Activated naive CD8-positive, alpha-beta T cell treated with anti-CD3 and anti-CD28 coated beads, Interleukin-2, amount 10 ng/mL, durations not matched to agents 7 days and 5 days (primary cell): ENCODE data around the gene LHFPL3. TPM values are rescaled to one million over a fixed set of nuclear protein-coding genes. Genes with fewer than 3 reads are reported as not detected.
"Not testable (repeated sequence)": the region's sequence is repeated elsewhere in the genome, so short reads cannot be mapped to it uniquely, and the experiment has no call there.

Experiments
- ATAC-seq: fragments of 150-1000 bp; cut with Tn5 transposase; one replicate; pipeline ENCODE4 v1.10.0; 2021; ENCODE audit warnings: low read depth, moderate library complexity
- POLR2A ChIA-PET: fragments of 350-600 bp; sonication (Branson Sonifier 250); formaldehyde crosslinking; loops from one replicate; lab custom pipeline; 2021; ENCODE audit warnings: antibody characterized with exemption; lab: Charles Lee
- DNase-seq: peaks from one replicate; pipeline ENCODE4 v3.0.0; 2021
- H3K27ac Mint-ChIP-seq: one replicate; pipeline ENCODE4 v1.8.0; 2022; ENCODE audit warnings: mild to moderate bottlenecking, mixed read lengths
- H3K27me3 Mint-ChIP-seq: one replicate; pipeline ENCODE4 v1.8.0; 2022; ENCODE audit warnings: mild to moderate bottlenecking, moderate library complexity, mixed read lengths
- H3K36me3 Mint-ChIP-seq: one replicate; pipeline ENCODE4 v1.8.0; 2021; ENCODE audit warnings: mild to moderate bottlenecking, mixed read lengths
- H3K4me1 Mint-ChIP-seq: one replicate; pipeline ENCODE4 v1.8.0; 2021; ENCODE audit warnings: mixed read lengths
- H3K4me3 Mint-ChIP-seq: one replicate; pipeline ENCODE4 v1.8.0; 2022; ENCODE audit warnings: mild to moderate bottlenecking, moderate library complexity, mixed read lengths
- H3K9me3 Mint-ChIP-seq: one replicate; pipeline ENCODE4 v1.8.0; 2021; ENCODE audit warnings: mixed read lengths
- total RNA-seq, 2 experiments: library from RNA; stranded (reverse); gene quantifications; one replicate each; pipeline ENCODE4 v1.2.3, GENCODE V29; 2021

LHFPL3 gene
- total RNA-seq, 2 experiments from 2014 or later = not detected

DNA sequence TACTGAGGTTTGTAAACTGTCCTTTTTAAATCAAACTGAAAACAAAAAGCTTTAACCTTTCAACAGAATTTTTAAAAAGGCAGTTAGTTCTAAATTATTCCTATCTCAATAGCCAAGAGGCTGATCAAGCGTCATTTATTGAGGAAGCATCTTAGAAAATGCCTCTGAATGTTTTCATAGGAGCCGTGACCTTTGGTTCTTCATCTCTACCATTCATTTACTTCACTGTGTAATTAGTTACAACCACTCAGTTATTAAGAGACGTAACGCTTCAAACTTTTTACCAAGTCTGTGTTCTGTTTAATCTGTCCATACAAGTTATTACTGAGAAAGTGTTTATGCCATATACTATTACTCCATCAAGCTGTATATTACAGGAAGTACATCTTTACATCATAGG is 578.2 kb downstream of the LHFPL3 start:
- no peak overlapping the region for H3K4me3 Mint-ChIP-seq
- ATAC-seq = no peak
- no peak for DNase-seq
- no peaks in the 10 kb centered on the region for H3K9me3 Mint-ChIP-seq
- H3K4me1 Mint-ChIP-seq = peaks cover 2% of the 10 kb centered on the region
- peaks cover 13% of the 10 kb centered on the region for H3K27me3 Mint-ChIP-seq
- no peaks in the 10 kb centered on the region for H3K36me3 Mint-ChIP-seq
- POLR2A ChIA-PET = no interaction called here
- H3K27ac Mint-ChIP-seq = no peak overlapping the region

DNA sequence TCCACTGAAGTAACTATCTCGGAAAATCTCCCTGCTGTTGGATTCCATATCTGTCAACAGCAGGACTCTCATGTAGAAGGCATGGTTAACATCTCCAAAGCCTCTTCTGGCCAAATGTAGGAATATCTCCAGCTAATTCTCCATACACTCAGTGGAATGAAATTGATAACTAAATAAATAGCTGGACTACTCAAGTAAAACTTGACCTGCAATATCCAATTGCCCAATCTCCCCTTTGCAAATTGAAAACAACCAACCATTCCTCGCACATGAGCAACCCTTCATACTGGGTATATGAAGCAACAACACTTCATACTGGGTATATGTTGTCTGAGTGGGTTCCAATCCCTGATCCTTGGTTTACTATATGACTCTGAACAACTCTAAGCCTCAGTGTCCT is 580.2 kb downstream of the LHFPL3 start:
- POLR2A ChIA-PET = no interaction called here
- H3K27me3 Mint-ChIP-seq = peaks cover 15% of the 10 kb centered on the region

DNA sequence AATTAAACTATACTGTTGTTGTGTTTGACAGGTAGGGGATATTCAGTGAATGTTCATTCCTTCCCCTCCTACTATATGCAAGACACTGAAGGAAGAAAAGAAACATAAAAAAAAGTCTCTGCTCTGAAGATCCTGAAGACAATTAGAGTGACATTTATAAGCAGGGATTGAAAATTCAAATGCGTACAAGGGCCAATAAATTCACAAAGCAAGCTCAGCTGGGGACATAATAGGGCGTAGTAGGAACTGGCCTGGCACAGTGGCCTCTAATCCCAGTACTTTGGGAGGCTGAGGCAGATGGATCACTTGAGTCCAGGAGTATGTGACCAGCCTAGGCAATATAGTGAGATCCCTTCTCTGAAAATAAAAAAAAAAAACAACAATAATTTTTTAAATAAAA is 580.7 kb downstream of the LHFPL3 start:
- no peaks in the 10 kb centered on the region for H3K9me3 Mint-ChIP-seq
- H3K27me3 Mint-ChIP-seq = peaks cover 15% of the 10 kb centered on the region
- ATAC-seq = no peak
- no peak for DNase-seq
- POLR2A ChIA-PET = no interaction called here
- H3K27ac Mint-ChIP-seq = no peak overlapping the region
- H3K4me1 Mint-ChIP-seq = peaks cover 2% of the 10 kb centered on the region
- no peak overlapping the region for H3K4me3 Mint-ChIP-seq
- no peaks in the 10 kb centered on the region for H3K36me3 Mint-ChIP-seq

More for the DNA sequence above, 580.2 kb downstream of the LHFPL3 start:
- Mint-ChIP-seq H3K4me3 (no peak overlapping the region), H3K36me3 (no peaks in the 10 kb centered on the region), H3K27ac (no peak overlapping the region), H3K9me3 (no peaks in the 10 kb centered on the region), H3K4me1 (peaks cover 2% of the 10 kb centered on the region)
- DNase-seq (no peak), ATAC-seq (no peak)

DNA sequence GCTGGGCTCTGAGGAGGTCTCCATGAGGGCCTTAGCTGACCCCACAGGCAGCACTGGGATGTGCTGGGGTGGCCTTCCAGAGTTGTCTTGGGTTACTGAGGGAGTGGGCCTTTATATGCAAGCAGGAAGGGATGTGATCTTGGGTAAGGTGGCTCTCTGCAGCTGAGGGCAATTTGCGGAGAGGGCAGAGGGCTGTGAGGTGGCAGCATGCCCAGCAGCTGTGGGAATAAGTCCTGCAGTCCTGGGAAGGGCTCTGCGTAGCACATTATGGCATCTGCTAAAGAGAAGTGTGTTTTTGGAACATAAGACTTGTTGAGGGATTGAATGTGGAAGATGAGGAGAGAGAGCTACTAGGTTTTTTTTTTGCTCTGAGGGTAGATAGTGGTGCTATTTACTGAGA is 586.0 kb downstream of the LHFPL3 start:
- H3K4me3 Mint-ChIP-seq = no peak overlapping the region
- ATAC-seq (no peak), DNase-seq (no peak)
- no peaks in the 10 kb centered on the region for H3K36me3 Mint-ChIP-seq
- H3K27ac Mint-ChIP-seq = no peak overlapping the region
- H3K4me1 Mint-ChIP-seq = peaks cover 2% of the 10 kb centered on the region
- peaks cover 14% of the 10 kb centered on the region for H3K27me3 Mint-ChIP-seq
- no peaks in the 10 kb centered on the region for H3K9me3 Mint-ChIP-seq
- POLR2A ChIA-PET = no interaction called here

DNA sequence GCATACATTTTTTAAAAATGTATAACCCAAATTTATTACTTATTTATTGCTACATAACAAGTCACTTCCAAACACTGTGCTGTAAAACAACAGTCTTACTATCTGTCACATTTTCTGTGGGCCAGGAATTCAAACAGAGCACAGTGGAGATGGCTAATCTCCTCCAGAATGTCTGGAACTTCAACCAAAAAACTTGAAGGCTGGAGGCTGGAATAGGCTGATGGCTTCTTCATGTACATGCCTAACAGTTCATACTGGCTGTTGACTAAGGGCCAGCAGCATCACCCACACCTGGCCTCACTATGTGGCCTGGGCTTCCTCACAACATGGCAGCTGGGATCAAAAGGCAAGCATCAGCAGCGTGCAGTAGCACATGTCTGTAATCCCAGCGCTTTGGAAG is 593.2 kb downstream of the LHFPL3 start:
- Mint-ChIP-seq H3K36me3 (no peaks in the 10 kb centered on the region), H3K27me3 (peaks cover 10% of the 10 kb centered on the region), H3K27ac (no peak overlapping the region), H3K4me3 (no peak overlapping the region), H3K4me1 (peaks cover 5% of the 10 kb centered on the region), H3K9me3 (no peaks in the 10 kb centered on the region)
- no peak for ATAC-seq
- POLR2A ChIA-PET = no interaction called here
- DNase-seq = no peak

DNA sequence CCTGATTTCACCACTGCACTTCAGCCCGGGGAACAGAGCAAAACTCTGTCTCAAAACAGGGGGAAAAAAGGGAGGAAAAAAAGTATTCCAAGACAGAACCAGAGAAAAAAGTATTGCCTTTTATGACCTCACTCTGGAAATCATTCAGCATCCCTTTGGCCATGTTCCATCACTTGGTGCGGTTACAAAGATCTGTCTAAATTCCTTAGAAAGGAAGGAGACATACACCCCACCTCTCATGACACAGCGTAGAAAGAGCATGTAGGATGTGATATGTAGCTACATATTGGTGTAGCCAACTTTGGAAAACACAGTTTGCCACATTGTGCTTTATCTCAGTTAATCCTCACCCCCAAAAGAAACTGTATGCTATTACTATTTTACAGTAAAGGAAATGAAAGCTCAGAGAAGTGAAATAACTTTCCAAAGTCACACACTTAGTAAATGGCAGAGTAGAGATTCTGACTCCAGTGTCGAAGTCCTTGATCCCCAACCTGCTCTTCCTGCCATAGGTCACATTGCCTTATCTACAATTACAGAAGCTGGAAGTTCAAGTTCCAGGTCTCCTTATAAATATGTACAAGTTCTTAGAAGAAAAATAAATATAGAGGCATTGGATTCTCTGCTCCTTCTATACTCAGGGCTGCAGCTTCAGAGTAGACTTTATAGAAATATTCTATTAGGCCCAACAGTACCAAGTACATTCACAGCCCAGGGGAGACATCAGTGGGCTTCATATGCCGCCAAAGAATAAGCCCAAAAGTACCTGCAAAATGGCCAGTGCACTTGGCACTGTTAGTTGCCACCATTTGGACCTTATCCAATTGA is 594.0 kb downstream of the LHFPL3 start:
- peaks cover 5% of the 10 kb centered on the region for H3K4me1 Mint-ChIP-seq
- no peak overlapping the region for H3K27ac Mint-ChIP-seq
- POLR2A ChIA-PET = interaction anchor here (0.8 to 0.9 kb wide), 2 partner anchors 19 to 62 kb away, joined by 3 read pairs; no protein-coding TSS in a partner anchor
- H3K27me3 Mint-ChIP-seq = peaks cover 6% of the 10 kb centered on the region
- DNase-seq (no peak), ATAC-seq (peak; percentile 25)
- no peaks in the 10 kb centered on the region for H3K9me3 Mint-ChIP-seq
- H3K4me3 Mint-ChIP-seq = no peak overlapping the region
- no peaks in the 10 kb centered on the region for H3K36me3 Mint-ChIP-seq

DNA sequence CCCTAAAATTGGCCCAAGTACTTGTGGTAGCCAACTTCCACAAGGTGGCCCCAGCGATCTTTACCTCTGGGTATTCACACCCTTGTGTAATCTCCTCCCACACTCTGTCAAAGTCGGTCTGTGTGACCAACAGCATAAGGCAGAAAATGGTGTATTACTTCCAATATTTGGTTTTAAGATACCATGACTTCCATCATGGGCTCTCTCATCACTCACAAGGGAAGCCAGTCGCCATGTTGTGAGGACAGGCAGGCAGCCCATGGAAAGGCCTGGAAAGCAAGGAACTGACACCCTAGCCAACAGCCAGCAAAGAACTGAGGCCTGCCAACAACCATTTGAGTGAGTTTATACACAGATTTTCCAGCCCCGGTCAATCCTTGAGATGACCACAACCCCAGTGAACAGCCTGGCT is 594.6 kb downstream of the LHFPL3 start:
- POLR2A ChIA-PET = interaction anchor here (0.5 kb wide), 1 partner anchor 100 kb away, joined by 4 read pairs; no protein-coding TSS in a partner anchor
- H3K36me3 Mint-ChIP-seq = no peaks in the 10 kb centered on the region
- peak; percentile 61 for DNase-seq
- ATAC-seq = peak; percentile 97
- H3K27ac Mint-ChIP-seq = peak overlapping the region; percentile 34
- peaks cover 5% of the 10 kb centered on the region for H3K4me1 Mint-ChIP-seq
- no peak overlapping the region for H3K4me3 Mint-ChIP-seq
- no peaks in the 10 kb centered on the region for H3K9me3 Mint-ChIP-seq
- peaks cover 5% of the 10 kb centered on the region for H3K27me3 Mint-ChIP-seq

DNA sequence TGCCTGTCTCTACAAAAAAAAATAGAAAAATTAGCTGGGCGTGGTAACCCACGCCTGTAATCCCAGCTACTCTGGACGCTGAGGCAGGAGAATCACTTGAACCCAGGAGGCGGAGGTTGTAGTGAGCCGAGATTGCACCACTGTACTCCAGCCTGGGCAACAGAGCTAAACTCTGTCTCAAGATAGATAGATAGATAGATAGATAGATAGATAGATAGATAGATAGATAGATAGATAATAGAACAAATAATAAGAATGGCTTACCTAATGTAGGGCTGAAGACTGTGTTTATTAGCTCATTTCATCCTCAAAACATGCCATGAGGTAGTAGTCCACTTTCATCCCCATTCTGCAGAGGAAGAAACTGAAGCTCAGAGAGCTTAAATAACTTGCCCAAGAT is 597.8 kb downstream of the LHFPL3 start:
- H3K27ac Mint-ChIP-seq, H3K4me1 Mint-ChIP-seq, H3K27me3 Mint-ChIP-seq, H3K4me3 Mint-ChIP-seq, H3K36me3 Mint-ChIP-seq, DNase-seq, ATAC-seq, H3K9me3 Mint-ChIP-seq: not testable (repeated sequence)
- POLR2A ChIA-PET = interaction anchor here (0.7 to 2.5 kb wide), 3 partner anchors 15 to 376 kb away, joined by 3 to 21 read pairs (median 3); no protein-coding TSS in a partner anchor

DNA sequence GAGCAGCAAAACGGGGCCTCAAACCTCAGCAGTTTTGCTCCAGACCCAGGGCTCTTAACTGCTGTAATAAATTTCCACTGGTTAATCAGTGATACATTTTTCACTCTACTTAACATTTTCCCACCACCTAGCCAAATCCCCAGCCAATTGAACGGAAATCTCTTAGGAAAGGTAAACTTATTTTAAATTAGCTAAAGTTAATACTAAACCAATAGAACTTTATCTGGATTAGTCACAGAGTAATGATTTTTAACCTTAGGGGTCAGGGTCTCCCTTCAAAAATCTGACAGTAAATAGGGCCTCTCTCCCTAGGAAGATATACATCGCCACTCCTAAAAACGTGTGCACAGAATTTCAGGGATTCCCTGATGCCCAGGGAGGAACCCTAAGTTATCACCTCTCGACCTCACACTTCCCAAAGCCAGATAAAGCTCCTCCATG is 598.2 kb downstream of the LHFPL3 start:
- H3K4me1 Mint-ChIP-seq = peaks cover 5% of the 10 kb centered on the region
- no peak overlapping the region for H3K27ac Mint-ChIP-seq
- no peak for ATAC-seq
- H3K27me3 Mint-ChIP-seq = no peaks in the 10 kb centered on the region
- no peaks in the 10 kb centered on the region for H3K9me3 Mint-ChIP-seq
- H3K36me3 Mint-ChIP-seq = no peaks in the 10 kb centered on the region
- POLR2A ChIA-PET = interaction anchor here (0.7 to 2.5 kb wide), 3 partner anchors 14 to 375 kb away, joined by 3 to 21 read pairs (median 3); no protein-coding TSS in a partner anchor
- no peak overlapping the region for H3K4me3 Mint-ChIP-seq
- no peak for DNase-seq

DNA sequence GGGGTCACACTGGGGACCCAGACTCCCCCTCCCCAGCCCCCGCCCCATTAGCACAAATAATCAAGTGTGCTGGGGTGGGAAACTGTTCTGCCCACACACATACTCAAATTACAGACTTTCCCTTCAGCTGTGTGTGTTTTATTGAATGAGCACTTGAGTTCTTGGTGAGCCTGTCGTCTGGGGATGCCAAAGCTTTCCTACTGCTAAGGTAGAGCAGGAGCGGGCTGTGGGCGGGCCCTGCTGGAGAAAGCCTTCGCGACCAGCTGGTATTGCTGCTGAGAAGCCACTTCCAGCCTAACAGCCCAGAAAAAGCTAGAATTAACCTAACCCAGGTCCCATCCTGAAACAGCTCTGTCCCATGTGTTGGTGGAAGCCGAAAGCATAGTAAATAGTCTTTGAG is 598.7 kb downstream of the LHFPL3 start:
- POLR2A ChIA-PET = interaction anchor here (0.9 to 2.5 kb wide), 2 partner anchors 14 to 16 kb away, joined by 3 to 21 read pairs; no protein-coding TSS in a partner anchor
- H3K27ac Mint-ChIP-seq = no peak overlapping the region
- no peak for DNase-seq

DNA sequence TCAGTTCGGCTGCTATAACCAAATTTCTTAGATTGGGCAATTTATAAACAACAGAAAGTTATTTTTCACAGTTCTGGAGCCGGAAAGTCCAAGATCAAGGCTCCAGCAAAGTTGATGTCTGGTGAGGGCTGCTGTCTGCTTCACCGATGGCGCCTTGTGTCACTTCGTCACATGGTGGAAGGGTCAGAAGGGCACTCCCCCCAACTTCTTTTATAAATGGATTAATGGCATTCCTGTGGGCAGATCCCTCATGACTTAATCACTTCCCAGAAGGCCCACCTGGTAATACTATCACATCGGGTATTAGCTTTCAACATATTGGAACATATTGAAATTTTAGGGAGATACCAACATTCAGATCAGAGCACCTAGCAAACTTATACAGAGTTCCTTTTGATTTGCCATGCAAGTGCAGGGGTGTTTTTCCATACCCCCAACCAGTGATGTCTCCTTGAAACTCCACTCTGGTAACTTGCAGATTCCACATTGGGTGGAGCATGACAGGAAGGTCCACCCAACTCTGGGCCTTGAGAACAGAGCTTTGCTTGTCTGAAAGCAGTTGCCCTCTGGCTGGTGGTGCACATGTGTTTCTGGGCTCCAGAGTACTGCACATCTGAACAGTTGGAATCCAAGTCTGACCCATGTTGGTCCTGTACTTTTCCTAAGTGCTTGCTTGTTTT is 600.5 kb downstream of the LHFPL3 start:
- DNase-seq (no peak), ATAC-seq (no peak)
- Mint-ChIP-seq H3K27me3 (no peaks in the 10 kb centered on the region), H3K9me3 (no peaks in the 10 kb centered on the region), H3K27ac (no peak overlapping the region), H3K4me1 (no peaks in the 10 kb centered on the region), H3K4me3 (no peak overlapping the region), H3K36me3 (no peaks in the 10 kb centered on the region)
- POLR2A ChIA-PET = no interaction called here

More for the DNA sequence above, 598.7 kb downstream of the LHFPL3 start:
- H3K9me3 Mint-ChIP-seq = no peaks in the 10 kb centered on the region
- H3K4me1 Mint-ChIP-seq = peaks cover 5% of the 10 kb centered on the region
- no peaks in the 10 kb centered on the region for H3K36me3 Mint-ChIP-seq
- ATAC-seq = no peak
- H3K27me3 Mint-ChIP-seq = no peaks in the 10 kb centered on the region
- no peak overlapping the region for H3K4me3 Mint-ChIP-seq

DNA sequence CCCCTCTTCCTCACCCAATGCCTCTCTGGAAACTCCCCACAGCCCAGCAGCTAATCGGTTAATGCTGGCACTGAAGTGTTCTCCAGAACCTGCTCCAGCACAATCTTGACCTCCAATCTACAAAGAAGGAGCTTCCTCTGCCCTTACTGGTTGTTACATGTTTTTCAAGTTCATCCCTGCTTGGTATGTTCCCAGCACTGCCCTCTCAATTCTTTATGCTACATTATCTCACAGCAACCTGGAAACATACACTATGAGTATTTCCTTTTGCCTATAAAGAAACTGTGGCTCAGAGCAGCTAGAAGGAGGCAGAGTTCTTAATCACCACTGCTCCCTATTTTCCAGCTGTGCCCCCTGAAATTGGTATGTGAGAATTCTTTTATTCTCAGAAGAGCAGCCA is 601.5 kb downstream of the LHFPL3 start:
- Mint-ChIP-seq H3K27ac (no peak overlapping the region), H3K27me3 (no peaks in the 10 kb centered on the region), H3K36me3 (peaks cover 2% of the 10 kb centered on the region), H3K9me3 (no peaks in the 10 kb centered on the region), H3K4me3 (no peak overlapping the region), H3K4me1 (peaks cover 1% of the 10 kb centered on the region)
- POLR2A ChIA-PET = interaction anchor here (0.5 to 1.5 kb wide), 2 partner anchors 11 to 415 kb away, joined by 4 to 6 read pairs; no protein-coding TSS in a partner anchor
- ATAC-seq (no peak), DNase-seq (no peak)

DNA sequence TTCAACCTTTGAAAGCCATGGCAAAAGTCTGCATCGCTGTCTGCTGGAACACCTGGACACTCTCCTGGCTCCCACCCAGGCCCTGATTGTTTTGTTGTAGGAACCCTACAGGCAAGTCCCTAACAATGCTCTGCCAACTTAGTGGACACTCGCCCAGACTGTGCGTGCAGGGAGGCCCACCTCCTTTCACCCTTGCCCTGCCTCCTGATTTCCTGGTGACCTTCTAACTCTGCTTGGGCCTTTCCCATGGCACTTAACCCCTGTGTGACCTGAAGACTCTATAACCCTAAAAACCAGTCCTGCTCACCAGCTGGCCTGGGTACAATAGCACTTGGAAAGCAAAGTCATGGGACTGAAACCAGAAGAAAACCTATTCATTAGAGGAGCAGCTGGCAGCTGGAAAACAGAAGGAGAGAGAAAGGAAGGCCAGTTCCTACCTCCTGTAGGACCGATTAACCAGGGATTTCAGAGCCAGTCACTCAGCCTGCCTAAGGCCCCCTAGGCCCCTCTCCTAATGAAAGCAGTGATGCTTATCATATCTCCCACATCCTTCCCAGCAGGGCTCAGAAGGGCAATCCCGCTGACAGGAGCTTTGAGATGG is 602.9 kb downstream of the LHFPL3 start:
- Mint-ChIP-seq H3K27ac (no peak overlapping the region), H3K4me3 (no peak overlapping the region), H3K27me3 (no peaks in the 10 kb centered on the region), H3K4me1 (peaks cover 5% of the 10 kb centered on the region), H3K36me3 (peaks cover 2% of the 10 kb centered on the region), H3K9me3 (no peaks in the 10 kb centered on the region)
- DNase-seq (no peak), ATAC-seq (no peak)
- POLR2A ChIA-PET = interaction anchor here (1.2 kb wide), 1 partner anchor 14 kb away, joined by 4 read pairs; no protein-coding TSS in a partner anchor
